NCI-H524 (cell line): ENCODE results near the gene ITGA8.
A peak's percentile ranks its signal among the peaks of the same experiment; 100 is the strongest.
"Not testable (repeated sequence)": the region's sequence is repeated elsewhere in the genome, so short reads cannot be mapped to it uniquely, and the experiment has no call there.

Experiments used
- DNase-seq, 2 experiments: peaks; one replicate each; lab custom pipeline; 2025; lab: John Stamatoyannopoulos, UW

The ITGA8 gene

GRCh38 chr10:15719899-15720634 is at the start of gene ITGA8:
TSS of gene ITGA8 (minus strand) at chr10:15719922. CDS start at chr10:15719771, 151 bp downstream.
- DNase-seq: peak in 1 of 2 experiments; percentile 21

GRCh38 chr10:15764892-15765454 is 45.3 kb upstream of the ITGA8 start:
- DNase-seq: no peak

GRCh38 chr10:15763006-15763405 is 43.3 kb upstream of the ITGA8 start:
- DNase-seq: no peak

GRCh38 chr10:15762239-15762638 is 42.5 kb upstream of the ITGA8 start:
- DNase-seq: not testable (repeated sequence)

GRCh38 chr10:15761224-15761623 is 41.5 kb upstream of the ITGA8 start:
- not testable (repeated sequence) for DNase-seq

GRCh38 chr10:15760681-15761080 is 41.0 kb upstream of the ITGA8 start:
- no peak for DNase-seq

GRCh38 chr10:15759265-15759664 is 39.5 kb upstream of the ITGA8 start:
- no peak for DNase-seq

- DNase-seq: no peak
These were observed 38.9 kb upstream of the ITGA8 start for GRCh38 chr10:15758618-15759017.

- no peak for DNase-seq
These were observed 35.2 kb upstream of the ITGA8 start for GRCh38 chr10:15754937-15755336.

GRCh38 chr10:15751046-15751445 is 31.3 kb upstream of the ITGA8 start:
- DNase-seq: no peak

- peak in 1 of 2 experiments; percentile 5 for DNase-seq
These were observed 28.4 kb upstream of the ITGA8 start for GRCh38 chr10:15748126-15748525.

GRCh38 chr10:15747632-15748031 is 27.9 kb upstream of the ITGA8 start:
- DNase-seq: no peak

GRCh38 chr10:15745751-15746150 is 26.0 kb upstream of the ITGA8 start:
- DNase-seq: no peak

- peak in 1 of 2 experiments; percentile 26 for DNase-seq
These were observed 24.6 kb upstream of the ITGA8 start for GRCh38 chr10:15744217-15744865.

GRCh38 chr10:15743443-15743842 is 23.7 kb upstream of the ITGA8 start:
- no peak for DNase-seq

GRCh38 chr10:15742836-15743235 is 23.1 kb upstream of the ITGA8 start:
- no peak for DNase-seq

GRCh38 chr10:15742102-15742501 is 22.4 kb upstream of the ITGA8 start:
- no peak for DNase-seq

- no peak for DNase-seq
These were observed 21.9 kb upstream of the ITGA8 start for GRCh38 chr10:15741581-15741980.

- DNase-seq: no peak
These were observed 20.5 kb upstream of the ITGA8 start for GRCh38 chr10:15740261-15740660.

GRCh38 chr10:15739254-15739970 is 19.7 kb upstream of the ITGA8 start:
- no peak for DNase-seq

- DNase-seq: no peak
These were observed 18.7 kb upstream of the ITGA8 start for GRCh38 chr10:15738270-15738925.

- DNase-seq: no peak
These were observed 17.9 kb upstream of the ITGA8 start for GRCh38 chr10:15737656-15738055.
